ENCODE measurements around the gene CFL1.

DNA sequence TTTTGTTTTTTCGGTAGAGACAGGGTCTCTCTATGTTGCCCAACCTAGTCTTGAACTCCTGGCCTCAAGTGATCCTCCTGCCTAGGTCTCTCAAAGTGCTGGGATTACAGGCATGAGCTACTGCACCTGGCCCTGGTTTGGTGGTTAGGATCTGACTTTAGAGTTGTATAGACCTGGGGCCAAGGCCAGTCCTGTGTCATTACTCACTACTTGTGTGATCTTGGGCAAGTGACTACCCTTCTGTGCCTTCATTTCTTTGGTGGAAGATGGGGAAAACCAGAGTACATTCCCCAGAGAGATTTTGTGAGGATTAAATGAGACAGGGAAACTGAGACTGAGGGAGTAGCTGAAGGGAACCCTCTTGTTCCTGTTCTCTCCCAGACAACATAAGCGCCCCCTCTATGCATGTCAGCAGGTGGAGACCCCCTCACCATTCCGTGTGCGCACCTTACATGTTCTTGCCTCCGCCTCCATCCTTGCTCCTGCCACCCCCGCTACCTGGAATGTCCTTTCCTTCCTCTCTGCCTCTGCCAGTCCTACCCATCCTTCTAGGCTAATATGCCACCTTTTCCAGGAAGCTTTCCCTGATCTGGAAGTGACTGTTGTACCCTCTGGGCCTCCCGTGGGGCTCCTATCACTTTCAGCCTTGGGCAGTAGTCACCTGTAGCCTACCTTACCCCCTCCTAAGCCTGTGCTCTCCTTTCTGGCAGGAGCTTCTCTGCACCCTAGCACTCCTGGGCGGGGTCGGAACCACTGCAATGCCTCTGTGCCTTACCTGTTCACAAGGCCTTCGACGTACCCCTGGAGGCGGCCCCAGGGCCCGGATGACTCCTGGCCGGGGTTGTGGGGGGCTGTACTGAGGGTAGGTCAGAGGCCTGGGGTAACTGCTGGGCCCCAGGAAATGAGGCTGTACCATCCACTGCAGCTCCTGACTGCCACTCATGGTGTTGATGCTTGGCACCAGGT lies 38.3 kb upstream of the CFL1 start:
- TF ChIP-seq, protein P1, sequence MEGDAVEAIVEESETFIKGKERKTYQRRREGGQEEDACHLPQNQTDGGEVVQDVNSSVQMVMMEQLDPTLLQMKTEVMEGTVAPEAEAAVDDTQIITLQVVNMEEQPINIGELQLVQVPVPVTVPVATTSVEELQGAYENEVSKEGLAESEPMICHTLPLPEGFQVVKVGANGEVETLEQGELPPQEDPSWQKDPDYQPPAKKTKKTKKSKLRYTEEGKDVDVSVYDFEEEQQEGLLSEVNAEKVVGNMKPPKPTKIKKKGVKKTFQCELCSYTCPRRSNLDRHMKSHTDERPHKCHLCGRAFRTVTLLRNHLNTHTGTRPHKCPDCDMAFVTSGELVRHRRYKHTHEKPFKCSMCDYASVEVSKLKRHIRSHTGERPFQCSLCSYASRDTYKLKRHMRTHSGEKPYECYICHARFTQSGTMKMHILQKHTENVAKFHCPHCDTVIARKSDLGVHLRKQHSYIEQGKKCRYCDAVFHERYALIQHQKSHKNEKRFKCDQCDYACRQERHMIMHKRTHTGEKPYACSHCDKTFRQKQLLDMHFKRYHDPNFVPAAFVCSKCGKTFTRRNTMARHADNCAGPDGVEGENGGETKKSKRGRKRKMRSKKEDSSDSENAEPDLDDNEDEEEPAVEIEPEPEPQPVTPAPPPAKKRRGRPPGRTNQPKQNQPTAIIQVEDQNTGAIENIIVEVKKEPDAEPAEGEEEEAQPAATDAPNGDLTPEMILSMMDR (IDR thresholded peaks at IDR 0.05; ENCODE audit: low read length): no peak
- TF ChIP-seq EZH2phosphoT487 (IDR thresholded peaks at IDR 0.05; ENCODE audit: low read length): no peak

Data from MM.1S (cell line).